Measurements from ENCODE around the gene PIRT.
"Not testable (repeated sequence)": the region's sequence is repeated elsewhere in the genome, so short reads cannot be mapped to it uniquely, and the experiment has no call there.

PIRT gene

DNA sequence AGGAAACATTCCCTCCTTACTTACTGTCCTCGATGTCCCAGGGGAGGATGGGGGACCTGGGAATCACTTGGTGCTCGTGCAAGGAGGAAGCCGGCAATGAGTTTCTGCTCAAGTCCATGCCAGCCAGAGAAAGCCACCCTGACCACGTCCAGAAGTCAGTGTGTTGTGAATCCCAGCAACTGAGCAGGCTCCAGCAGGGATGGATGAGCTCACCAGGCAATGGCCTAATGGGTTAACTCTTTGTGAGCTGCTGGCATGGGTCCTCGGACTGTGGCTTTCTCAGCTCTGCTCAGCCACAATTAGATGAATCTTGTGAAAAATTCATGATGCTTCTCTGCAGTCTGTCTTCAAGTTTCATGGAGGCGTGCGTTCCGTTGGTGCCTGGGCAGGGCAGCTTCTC lies at the start of gene PIRT:
PIRT (minus strand) TSS at position 167 of the 400 bp plus-strand sequence. CDS start 12,442 bp downstream, outside the sequence.
- no peak for DNase-seq

DNA sequence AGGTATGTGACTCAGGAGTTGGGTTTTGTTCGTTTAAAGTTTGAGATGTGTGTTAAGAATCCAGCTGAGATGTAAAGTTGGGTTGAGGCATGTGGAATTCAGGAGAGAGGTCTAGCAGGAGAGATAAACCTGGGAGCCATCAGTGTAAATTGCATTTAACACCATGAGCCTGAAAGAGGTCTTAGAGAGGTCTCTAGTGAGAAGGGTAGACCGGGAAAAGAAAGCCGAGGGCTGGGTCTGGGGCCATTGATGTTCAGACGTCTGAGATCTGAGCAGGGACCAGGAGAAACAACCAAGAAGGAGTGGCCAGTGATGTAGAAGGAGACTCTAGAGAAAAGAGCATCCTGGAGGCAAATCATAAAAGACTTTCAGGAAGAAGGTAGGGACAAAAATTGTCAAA lies 44.1 kb upstream of the PIRT start:
- DNase-seq = no peak

DNA sequence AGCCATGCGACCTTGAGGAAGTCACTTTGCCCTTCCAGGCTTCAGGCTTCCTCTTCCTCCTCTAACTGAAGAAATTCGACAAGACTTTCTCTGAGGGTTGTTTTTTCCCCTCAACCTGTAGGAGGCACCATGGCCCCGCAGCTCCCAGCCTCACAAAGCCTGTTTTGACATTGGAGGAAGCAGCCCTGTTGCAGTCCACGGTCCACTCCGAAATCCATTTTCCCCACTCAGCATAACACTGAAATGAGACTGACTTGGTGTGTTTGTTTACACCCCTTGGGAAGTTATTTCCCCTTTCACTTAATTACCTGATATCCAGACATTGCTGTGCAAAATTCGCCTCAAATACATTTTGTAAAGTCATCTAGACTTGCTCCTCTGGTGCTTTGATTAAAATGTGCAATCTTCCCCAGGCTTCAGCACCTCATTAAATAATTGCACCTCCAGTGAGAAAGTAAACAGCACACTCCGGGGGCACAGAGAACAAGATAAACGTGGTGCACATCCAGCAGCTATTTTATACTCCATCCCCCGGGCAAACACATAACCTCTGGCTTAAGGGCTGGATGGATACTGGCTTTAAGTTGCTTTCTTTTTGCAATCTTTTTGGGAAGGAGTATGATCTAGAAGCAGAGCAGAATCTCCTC lies 41.4 kb upstream of the PIRT start:
- DNase-seq = peak; percentile 11

DNA sequence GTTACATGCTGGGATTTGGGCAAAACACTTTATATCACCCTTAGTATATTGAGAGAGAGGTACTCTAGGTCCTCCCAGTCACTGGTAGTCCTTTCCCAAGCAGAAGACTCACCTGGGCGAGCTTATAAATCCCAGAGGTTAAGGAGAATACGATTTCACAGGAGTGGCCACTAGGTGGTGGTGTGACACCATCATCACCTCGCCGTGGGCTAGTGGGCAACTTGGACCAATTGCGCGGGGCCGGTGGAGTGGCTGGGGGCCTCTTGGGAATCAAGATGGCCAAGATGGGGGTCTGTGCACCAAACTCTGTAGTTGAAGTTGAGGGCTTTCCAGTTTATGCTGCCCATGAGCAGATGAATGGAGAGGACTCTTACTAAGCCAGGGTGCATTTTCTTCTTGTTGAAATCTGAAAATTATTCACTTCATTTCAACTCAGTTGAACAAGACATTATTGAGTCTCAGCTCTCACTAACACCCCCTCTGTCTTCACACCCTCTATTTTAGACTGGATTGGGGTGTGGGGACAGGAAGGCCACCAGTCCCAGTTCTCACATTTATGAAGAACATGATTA lies 38.2 kb upstream of the PIRT start:
- peak; percentile 40 for DNase-seq

DNA sequence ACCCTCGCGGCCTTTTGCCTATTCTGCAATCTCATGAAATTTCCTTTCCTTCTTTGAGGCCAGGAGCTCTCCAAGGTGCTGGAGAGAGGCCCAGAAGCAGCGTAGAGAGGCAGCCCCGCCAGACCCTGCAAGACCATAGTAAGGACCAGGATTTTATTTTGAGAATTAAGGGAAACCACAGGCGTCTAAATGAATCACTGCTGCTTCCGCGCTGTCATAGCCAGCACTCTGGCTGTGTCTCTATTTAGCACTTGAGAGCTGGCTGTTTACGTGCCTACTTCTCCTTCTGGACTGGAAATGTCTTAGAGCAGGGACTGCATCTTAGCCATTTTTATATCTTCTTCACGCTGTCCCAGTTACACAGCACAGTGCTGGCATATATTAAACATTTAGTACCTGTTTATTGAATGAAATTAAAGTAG lies 37.6 kb upstream of the PIRT start:
- no peak for DNase-seq

DNA sequence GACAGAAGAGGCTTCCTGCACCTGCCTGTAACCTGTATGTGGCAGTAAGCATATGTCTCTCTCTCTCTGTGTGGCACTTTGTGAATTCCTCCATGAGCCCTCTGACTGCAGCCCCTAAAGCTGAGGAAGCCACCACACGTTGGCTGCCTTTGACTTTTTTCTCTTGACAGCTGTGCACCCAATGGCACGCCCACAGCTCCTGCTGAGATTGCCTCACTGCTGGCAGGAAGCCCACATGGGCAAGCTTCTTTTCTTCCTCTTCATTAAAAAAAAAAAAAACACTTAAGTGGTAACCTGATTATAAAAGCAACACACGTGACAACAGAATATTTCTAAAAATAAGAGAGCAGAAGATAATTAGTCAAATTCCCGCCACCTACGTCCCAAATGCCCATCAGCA lies 34.0 kb upstream of the PIRT start:
- no peak for DNase-seq

DNA sequence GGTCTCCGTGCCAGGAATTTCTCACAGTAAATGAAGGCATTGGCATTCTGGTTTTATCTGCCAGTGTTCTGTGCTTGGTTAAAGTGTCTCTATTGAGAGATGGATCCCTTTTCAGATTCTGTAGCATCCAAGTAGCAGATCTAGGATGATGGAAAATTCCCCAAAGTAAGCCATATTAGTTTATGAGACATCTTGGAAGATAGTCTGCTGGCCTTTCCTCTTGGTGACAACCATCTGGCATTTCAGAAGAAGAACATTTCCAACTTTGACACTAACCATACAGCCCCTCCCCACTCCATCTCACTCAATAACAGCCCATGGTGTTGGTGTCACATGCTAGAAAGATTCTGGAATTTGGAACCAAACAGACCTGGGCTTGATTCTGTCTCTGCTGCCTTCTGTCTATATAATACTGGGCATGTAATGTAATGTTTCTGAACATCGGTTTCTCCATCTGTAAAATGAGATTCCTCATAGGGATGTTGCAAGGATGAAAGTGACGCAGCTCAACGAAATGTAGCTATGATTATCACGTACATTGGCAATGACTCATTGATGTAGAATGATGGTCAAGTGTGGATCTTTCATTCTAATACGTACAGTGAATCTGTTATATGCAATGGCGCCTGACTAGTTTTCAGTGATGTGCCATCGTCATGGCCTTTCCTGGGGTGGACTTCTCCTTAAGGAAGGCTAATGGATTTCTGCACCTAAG lies 32.6 kb upstream of the PIRT start:
- no peak for DNase-seq

DNA sequence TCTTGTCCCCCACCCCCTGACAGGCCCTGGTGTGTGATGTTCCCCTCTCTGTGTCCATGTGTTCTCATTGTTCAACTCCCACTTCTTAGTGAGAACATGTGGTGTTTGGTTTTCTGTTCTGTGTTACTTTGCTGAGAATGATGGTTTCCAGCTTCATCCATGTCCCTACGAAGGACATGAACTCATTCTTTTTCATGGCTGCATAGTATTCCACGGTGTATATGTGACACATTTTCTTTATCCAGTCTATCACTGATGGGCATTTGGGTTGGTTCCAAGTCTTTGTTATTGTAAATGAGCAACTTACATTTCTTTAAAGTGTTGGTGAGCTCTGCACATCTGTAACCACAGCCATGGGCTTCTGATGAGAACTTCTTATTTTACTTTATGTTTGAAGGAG lies 30.9 kb upstream of the PIRT start:
- not testable (repeated sequence) for DNase-seq

DNA sequence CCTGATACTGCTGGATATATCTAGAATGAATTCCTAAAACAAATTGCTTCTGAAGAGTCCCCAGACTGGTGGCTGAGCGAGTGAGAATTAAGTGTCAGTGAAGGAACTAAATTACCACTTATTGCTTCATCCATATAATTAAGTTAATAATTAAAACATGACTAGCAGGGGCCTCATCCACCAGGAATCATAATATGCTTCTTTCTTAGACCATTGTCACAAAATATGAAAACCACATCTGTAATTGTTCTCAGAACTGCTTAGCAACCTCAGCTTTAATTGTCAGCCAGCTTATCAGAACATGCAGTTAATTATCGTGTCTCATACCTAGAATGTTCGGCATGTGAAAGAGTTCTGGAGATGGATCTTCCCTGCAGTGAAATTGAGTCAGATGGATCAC lies 21.2 kb upstream of the PIRT start:
- DNase-seq = no peak

DNA sequence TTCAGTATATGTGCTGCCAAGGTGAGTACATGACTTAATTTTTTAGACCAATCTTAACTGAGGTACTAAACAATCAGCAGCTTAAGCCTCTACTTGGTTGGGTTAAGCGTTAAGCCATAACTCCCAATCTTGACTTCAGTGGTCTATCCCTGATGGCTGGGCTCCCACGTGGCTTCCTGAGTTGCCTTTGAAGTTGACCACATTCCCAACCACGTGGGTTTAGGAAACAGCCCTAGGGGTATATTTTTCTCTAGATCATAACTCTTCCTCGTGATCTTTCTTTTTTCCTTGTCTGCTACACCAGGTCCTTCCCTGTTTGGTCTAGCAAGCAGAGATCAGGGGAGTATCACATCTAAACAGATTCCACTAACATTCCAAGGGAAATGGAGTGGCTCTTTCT lies 20.1 kb upstream of the PIRT start:
- no peak for DNase-seq

DNA sequence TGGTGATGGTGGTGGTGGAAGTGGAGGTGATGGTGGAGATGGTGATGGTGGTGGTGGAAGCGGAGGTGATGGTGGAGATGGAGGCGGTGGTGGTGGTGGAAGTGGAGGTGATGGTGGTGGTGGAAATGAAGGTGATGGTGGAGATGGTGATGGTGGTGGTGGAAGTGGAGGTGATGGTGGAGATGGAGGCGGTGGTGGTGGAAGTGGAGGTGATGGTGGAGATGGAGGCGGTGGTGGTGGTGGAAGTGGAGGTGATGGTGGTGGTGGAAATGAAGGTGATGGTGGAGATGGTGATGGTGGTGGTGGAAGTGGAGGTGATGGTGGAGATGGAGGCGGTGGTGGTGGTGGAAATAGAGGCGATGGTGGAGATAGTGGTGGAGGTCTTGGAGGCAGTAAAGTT lies 8.7 kb upstream of the PIRT start:
- not testable (repeated sequence) for DNase-seq

DNA sequence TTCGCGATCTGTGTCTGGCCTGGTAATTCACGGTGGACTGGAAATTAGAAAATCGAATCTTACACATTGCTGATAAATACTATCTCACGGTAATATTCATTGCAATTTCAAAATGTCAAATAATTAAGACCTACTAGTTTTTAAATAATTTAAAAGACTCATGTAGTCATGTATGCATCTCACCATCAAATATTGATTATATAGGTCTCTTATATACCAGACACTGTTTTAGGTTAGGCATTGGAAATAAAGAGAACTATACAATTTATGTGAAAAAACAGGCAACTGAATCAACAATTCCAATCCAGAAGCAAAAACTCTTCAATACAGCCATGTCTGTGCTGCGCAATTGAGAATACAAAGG lies 7.5 kb upstream of the PIRT start:
- no peak for DNase-seq

DNA sequence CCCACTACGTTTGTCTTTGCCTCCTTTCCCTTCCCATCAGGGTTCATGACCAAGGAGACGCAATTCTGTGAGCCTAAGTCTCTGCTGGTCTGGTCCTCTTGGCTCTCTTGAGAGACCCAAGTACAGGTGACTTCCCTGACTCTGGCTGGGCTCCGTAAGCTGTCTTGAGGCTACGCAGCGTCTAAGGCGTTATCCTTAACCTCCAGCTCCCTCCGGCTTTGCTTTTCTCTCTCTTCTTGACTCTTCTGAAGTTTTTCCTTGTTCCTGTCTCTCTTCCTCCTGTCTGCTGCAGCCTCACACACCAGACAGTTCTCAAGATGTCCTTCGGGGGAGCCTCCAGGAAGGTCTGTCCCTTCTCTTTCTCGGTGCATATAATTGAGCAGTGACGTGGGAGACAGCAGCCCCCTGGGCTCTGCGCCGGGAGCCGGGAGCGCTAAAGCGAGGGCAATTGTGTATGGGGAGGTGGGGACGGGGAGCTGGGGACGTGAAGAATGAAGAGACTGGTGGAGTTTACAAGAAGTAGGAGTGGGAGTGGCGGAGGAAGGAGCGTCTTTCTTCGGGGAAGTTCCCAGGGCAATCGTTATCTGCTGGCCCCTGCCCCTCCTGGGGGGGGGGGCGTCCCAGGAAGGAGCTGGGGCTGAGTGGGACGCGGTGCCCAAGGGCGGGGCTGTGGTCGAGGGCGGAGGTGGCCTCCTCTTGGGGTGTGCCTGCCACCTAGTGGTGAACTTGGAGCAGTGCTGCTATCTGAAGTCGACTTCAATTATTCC lies 6.9 kb upstream of the PIRT start:
- DNase-seq = peak; percentile 63

DNA sequence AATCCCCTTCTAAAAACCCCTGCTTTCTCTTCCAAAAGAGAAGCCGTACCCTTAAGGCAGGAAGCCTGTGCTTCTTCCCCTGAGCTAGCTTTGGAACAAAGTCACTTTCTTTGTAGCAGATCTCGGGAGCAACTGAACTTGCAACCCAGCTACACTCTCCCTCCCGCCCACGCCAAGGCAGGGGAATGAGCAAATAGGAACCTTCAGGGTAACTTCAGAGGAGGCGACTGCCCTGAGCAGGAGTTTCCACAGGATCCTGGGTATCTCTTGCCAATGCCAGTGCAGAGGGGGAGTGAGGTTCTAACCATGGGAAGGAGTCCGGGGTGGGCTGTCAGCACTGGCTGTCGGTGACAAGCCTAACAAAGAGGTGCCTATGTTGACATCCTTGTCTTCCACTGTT lies 5.9 kb upstream of the PIRT start:
- DNase-seq = no peak

DNA sequence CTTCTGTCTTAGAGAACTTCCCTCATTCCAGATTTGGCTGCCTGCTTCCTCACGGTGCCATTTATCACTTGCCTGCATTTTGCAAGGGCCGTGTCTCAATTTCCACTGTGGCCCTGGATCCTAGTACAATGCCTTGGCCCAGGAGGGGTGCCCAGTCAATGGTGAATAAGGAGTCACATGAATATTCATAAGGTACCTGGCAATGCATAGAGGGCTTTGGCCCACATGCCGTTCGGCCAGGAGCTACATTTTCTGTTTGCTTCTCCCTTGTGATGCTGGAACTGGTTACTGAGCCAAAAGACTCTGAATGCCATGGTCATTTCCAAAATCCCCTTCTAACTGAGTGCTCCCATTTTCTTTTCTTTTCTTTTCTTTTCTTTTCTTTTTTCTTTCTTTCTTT lies 4.8 kb upstream of the PIRT start:
- DNase-seq = no peak

DNA sequence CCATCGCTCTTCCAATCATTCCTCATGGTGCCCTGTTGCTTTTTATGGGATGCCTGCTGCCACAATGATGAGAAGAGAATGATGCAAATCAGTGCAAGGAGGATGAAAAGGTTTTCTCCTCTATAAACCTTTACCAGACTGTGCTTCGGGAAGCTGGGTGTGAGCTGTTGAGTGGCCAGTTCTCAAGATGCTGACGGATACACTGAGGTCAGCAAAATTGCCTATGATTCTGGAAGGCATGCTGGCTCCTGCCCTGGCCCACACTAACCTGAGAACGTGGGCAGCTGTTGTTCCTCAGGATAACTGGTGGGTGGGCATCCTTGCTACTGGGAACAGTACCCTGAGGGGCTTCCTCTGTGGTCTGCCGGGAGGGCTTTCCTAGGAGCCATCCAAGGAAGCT lies 795 bp upstream of the PIRT start:
- DNase-seq = no peak

DNA sequence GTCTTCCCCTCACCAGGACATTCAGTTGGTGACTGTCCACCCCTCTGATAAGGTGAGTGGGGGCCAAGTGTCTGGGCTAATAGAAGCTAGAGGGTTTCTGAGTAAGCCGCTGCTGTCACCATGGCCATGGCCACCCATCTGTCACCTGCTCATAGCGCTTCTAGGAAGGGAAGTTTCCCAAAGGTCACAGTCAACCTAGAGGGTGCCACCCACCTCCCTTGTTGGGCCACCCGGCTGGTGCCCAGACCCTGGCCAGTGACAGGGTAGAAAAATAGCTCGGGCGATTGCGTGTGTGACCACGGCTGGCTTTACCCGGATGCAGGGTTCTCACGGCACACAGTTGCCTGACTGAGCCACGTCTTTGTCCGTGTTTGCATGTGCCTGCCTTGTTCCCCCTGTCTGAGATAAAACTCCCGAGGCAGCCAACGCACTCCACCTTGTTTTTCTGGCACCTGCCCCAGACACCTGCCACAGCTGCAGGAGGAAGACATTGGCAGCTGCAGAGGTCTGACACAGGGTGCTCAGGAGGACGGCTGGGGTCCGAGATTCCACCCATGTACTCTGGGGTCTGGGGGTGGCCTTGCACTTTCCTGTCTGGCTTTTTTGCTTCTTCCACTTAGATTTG lies 809 bp downstream of the PIRT start:
- DNase-seq = no peak

DNA sequence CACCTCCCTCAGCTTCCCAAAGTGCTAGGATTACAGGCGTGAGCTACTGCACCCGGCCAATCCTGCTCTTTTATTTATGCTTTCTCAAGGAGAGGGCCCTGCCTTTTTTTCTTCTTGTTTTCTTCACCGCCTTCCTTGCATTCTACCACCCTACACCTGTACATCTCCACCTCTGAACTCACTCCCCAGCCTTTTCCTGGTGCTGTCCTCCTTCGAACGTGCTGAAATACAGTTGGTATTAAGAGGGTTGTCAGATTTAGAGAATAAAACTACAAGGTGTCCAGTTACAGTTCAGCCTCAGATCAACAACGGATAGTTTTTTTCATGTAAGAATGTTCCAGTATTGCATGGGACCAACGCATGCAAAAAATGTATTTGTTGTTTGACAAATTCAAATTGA lies 1.7 kb downstream of the PIRT start:
- DNase-seq = no peak

DNA sequence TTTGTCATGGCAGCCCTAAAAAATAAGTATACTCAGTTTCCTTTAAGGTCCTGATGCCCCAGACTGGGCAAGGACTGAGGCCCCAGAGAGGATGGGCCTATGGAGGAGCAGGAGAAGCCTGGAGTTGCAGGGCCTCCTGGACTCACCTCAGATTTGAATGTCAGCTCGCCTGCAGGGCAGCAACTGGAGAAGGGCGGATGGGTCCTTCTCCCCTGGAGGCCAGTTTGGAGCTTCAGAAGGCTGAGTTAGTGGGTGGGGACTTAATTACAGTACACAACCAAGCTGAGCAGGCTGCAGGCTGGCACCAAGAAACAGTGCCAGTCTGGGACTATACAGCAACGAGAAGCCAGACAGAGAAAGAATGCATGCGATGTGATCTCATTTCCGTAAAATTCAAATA lies 6.2 kb downstream of the PIRT start:
- no peak for DNase-seq

DNA sequence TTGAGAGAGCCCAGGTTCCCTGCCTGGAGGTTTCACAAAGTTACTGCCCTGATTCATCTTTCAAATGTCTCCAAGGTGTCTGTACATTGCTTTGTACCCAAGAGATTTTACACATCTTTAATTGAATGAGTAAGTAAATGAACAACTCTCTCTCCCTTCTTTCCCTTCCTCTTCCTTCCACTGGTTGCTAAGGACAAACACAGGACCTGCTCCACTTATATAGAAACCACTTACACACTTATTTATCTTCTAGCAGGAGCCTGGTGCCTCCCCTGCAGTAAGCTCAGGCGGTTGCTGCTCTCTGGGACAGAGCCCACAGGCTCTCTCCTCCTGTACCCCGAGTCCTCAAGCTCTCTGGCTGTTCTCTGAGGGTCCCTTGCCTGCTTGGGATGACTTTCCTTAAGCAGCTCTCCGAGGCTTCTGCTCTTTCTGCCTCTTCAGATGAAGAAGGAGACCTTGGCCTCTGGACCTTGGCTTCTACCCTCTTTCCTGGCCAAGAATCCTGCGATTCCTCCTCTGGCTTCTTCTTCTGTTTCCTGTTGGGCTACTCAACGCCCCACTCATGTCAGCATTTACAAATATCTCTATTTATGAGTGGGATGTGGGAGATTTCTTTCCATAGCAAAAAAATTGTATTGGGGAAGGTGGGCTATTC lies 9.9 kb downstream of the PIRT start:
- no peak for DNase-seq

DNA sequence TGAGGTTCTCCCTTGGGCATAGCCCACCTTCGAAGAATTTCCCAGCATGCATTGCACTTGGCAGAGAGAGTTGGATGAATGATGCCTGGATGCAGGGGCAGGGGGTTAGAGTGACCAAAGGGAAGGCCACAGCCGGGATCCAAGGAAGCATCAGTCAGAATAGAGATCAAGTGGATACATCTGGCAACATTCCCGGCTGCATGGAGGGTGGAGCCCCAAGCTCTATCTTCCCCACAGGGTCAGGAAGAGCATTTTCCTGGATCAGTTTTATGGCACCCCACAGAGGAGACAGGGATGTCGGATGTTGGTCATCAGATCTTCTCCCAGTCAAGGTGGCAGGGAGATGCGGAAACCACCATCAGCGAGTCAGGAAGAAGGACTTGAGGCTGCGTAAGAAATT lies 13.0 kb downstream of the PIRT start:
- DNase-seq = no peak

DNA sequence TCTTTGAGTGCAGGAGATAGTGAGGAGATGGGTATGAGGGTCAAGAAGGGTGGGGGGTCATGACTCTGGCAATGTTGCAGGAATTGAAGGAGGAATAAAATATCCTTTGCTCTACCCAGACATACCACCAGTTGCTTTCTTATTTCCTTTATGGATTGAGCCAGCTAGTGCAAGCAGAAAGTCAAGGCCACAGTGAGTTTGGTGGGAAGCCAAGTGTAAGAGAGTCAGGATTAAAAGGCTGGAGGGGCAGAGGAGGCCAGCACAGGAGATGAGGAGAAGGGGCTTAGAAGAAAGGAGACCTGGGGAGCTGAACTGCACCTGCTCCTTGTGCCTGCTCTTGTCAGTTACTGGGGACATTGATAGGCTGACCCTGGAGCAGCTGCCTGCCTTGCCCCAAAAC lies 16.1 kb downstream of the PIRT start:
- DNase-seq = no peak

DNA sequence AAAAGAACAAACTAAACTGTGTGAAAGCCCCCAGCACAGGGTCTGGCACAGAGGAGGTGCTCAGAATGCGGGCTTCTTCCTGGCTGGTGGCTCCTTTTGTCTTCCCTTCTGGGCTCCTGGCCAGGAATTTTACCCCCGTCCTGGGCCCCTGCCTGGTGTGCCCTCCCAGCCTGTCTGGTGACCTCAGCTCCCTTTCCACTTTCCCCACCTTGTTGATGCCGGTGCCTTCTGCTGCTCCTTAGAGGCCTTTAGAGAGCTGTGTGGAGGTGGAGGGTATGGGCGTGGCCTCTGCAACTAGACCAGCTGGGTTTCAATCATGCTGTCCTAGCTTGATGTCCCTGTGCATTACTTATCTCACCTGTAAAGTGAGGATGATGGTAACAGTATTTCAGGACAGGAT lies 16.8 kb downstream of the PIRT start:
- no peak for DNase-seq

All from 8988T (cell line).